Choroid plexus epithelial cell (primary cell): Measurements from ENCODE around the gene SYTL2.

ENCODE experiments used
- DNase-seq: peaks from one replicate; pipeline ENCODE4 v3.0.0-alpha.2; 2010; ENCODE audit warnings: low read depth
- H3K4me3 ChIP-seq: 2 replicates; pipeline ENCODE4 v1.5.1; 2011; ENCODE audit warnings: low read depth, mild to moderate bottlenecking, control low read depth, low read length, moderate library complexity
- CTCF ChIP-seq: conservative IDR thresholded peaks from 2 replicates; pipeline ENCODE4 v1.5.1; 2011; ENCODE audit warnings: low read depth, mild to moderate bottlenecking, control low read depth, inconsistent platforms, low read length, moderate library complexity

The SYTL2 gene

GRCh38 chr11:85717429-85717828, 93.5 kb downstream of the SYTL2 start:
- DNase-seq = no peak
- no peak overlapping the region for H3K4me3 ChIP-seq
- no peak for TF ChIP-seq CTCF

- no peak for TF ChIP-seq CTCF
- no peak for DNase-seq
- H3K4me3 ChIP-seq = no peak overlapping the region
These were observed 98.0 kb downstream of the SYTL2 start for GRCh38 chr11:85712953-85713352.

- no peak for TF ChIP-seq CTCF
- no peak overlapping the region for H3K4me3 ChIP-seq
- no peak for DNase-seq
These were observed 100.0 kb downstream of the SYTL2 start for GRCh38 chr11:85710917-85711316.

GRCh38 chr11:85709941-85710702, 100.8 kb downstream of the SYTL2 start:
- no peak for TF ChIP-seq CTCF
- no peak overlapping the region for H3K4me3 ChIP-seq
- DNase-seq = no peak

GRCh38 chr11:85705800-85706199, 105.1 kb downstream of the SYTL2 start:
- TF ChIP-seq CTCF = no peak
- H3K4me3 ChIP-seq = no peak overlapping the region
- DNase-seq = no peak

GRCh38 chr11:85704967-85705366, 106.0 kb downstream of the SYTL2 start:
- TF ChIP-seq CTCF = no peak
- H3K4me3 ChIP-seq = no peak overlapping the region
- no peak for DNase-seq
